WTC11 (cell line): Measurements from ENCODE around the gene TAF3.

Experiments used
- FOXK1 ChIP-seq: sonication (generic); formaldehyde crosslinking; IDR thresholded peaks from 2 replicates; pipeline ENCODE4 v1.8.0; 2022; ENCODE audit warnings: mild to moderate bottlenecking, moderate library complexity, missing genetic modification reagents
- GTF2I ChIP-seq: fragments of 250-450 bp; sonication (Bioruptor Pico); conservative IDR thresholded peaks from 2 replicates; pipeline ENCODE4 v1.4.0; 2021; ENCODE audit warnings: mild to moderate bottlenecking
- MXD4 ChIP-seq: fragments of 250-450 bp; sonication (Bioruptor Pico); IDR thresholded peaks from 2 replicates; pipeline ENCODE4 v1.8.0; 2021; ENCODE audit warnings: mild to moderate bottlenecking, moderate library complexity, borderline replicate concordance
- NR1H2 ChIP-seq: sonication (generic); formaldehyde crosslinking; IDR thresholded peaks from 2 replicates; pipeline ENCODE4 v1.9.0; 2021; ENCODE audit warnings: mild to moderate bottlenecking, moderate library complexity, missing genetic modification reagents
- SMAD3 ChIP-seq: sonication (generic); formaldehyde crosslinking; IDR thresholded peaks from 2 replicates; pipeline ENCODE4 v1.8.0; 2022; ENCODE audit warnings: missing genetic modification reagents, mild to moderate bottlenecking, borderline replicate concordance
- SMAD4 ChIP-seq: sonication (generic); formaldehyde crosslinking; IDR thresholded peaks from 2 replicates; pipeline ENCODE4 v1.8.0; 2022; ENCODE audit warnings: mild to moderate bottlenecking, missing genetic modification reagents
- TEAD4 ChIP-seq: sonication (generic); formaldehyde crosslinking; IDR thresholded peaks from 2 replicates; pipeline ENCODE4 v1.8.0; 2022; ENCODE audit warnings: mild to moderate bottlenecking, missing genetic modification reagents
- TF ChIP-seq, protein P1 (sequence below): sonication (generic); formaldehyde crosslinking; IDR thresholded peaks from 2 replicates; pipeline ENCODE4 v1.8.0; 2022; ENCODE audit warnings: mild to moderate bottlenecking, missing genetic modification reagents
- TF ChIP-seq, protein P2 (sequence below): fragments of 200-600 bp; IDR thresholded peaks from 2 replicates; pipeline ENCODE4 v1.8.0; 2022; ENCODE audit warnings: antibody characterized with exemption
- TF ChIP-seq, protein P3 (sequence below): sonication (generic); formaldehyde crosslinking; IDR thresholded peaks from 2 replicates; pipeline ENCODE4 v1.8.1; 2022; ENCODE audit warnings: missing genetic modification reagents, borderline replicate concordance
- TF ChIP-seq, protein P4 (sequence below): sonication (generic); formaldehyde crosslinking; IDR thresholded peaks from 2 replicates; pipeline ENCODE4 v1.8.1; 2023; ENCODE audit warnings: mild to moderate bottlenecking, missing genetic modification reagents, moderate library complexity
- TF ChIP-seq, protein P5 (sequence below): sonication (generic); formaldehyde crosslinking; IDR thresholded peaks from 2 replicates; pipeline ENCODE4 v1.8.0; 2023; ENCODE audit warnings: mild to moderate bottlenecking, missing genetic modification reagents

DNA sequence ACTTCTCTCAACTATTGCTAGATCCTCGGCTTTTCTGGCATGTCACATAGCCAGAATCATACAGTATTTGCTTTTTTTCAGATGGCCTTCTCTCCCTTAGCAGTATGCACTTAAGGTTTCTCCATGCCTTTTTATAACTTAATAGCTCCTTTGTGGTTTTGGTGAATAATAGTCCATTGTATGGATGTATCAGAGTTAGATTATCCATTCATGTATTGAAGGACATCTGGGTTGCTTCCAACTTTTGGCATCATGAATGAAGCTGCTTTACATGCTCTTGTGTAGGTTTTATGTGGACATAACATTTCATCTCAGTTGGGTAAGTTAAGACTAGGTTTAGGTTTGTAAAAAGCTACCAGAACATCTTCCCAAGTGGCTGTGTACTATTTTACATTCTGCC, 25.8 kb upstream of the TAF3 start:
- TF ChIP-seq, protein P1, sequence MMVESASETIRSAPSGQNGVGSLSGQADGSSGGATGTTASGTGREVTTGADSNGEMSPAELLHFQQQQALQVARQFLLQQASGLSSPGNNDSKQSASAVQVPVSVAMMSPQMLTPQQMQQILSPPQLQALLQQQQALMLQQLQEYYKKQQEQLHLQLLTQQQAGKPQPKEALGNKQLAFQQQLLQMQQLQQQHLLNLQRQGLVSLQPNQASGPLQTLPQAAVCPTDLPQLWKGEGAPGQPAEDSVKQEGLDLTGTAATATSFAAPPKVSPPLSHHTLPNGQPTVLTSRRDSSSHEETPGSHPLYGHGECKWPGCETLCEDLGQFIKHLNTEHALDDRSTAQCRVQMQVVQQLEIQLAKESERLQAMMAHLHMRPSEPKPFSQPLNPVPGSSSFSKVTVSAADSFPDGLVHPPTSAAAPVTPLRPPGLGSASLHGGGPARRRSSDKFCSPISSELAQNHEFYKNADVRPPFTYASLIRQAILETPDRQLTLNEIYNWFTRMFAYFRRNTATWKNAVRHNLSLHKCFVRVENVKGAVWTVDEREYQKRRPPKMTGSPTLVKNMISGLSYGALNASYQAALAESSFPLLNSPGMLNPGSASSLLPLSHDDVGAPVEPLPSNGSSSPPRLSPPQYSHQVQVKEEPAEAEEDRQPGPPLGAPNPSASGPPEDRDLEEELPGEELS (CRISPR knock-in tag): no peak
- TF ChIP-seq, protein P2, sequence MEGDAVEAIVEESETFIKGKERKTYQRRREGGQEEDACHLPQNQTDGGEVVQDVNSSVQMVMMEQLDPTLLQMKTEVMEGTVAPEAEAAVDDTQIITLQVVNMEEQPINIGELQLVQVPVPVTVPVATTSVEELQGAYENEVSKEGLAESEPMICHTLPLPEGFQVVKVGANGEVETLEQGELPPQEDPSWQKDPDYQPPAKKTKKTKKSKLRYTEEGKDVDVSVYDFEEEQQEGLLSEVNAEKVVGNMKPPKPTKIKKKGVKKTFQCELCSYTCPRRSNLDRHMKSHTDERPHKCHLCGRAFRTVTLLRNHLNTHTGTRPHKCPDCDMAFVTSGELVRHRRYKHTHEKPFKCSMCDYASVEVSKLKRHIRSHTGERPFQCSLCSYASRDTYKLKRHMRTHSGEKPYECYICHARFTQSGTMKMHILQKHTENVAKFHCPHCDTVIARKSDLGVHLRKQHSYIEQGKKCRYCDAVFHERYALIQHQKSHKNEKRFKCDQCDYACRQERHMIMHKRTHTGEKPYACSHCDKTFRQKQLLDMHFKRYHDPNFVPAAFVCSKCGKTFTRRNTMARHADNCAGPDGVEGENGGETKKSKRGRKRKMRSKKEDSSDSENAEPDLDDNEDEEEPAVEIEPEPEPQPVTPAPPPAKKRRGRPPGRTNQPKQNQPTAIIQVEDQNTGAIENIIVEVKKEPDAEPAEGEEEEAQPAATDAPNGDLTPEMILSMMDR: no peak
- TF ChIP-seq NR1H2 (no peak), GTF2I (no peak), SMAD3 (CRISPR knock-in tag) (no peak), TEAD4 (CRISPR knock-in tag) (no peak), MXD4 (no peak), FOXK1 (CRISPR knock-in tag) (no peak), SMAD4 (CRISPR knock-in tag) (no peak)
- TF ChIP-seq, protein P3, sequence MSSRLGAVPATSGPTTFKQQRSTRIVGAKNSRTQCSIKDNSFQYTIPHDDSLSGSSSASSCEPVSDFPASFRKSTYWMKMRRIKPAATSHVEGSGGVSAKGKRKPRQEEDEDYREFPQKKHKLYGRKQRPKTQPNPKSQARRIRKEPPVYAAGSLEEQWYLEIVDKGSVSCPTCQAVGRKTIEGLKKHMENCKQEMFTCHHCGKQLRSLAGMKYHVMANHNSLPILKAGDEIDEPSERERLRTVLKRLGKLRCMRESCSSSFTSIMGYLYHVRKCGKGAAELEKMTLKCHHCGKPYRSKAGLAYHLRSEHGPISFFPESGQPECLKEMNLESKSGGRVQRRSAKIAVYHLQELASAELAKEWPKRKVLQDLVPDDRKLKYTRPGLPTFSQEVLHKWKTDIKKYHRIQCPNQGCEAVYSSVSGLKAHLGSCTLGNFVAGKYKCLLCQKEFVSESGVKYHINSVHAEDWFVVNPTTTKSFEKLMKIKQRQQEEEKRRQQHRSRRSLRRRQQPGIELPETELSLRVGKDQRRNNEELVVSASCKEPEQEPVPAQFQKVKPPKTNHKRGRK: no peak
- TF ChIP-seq, protein P4, sequence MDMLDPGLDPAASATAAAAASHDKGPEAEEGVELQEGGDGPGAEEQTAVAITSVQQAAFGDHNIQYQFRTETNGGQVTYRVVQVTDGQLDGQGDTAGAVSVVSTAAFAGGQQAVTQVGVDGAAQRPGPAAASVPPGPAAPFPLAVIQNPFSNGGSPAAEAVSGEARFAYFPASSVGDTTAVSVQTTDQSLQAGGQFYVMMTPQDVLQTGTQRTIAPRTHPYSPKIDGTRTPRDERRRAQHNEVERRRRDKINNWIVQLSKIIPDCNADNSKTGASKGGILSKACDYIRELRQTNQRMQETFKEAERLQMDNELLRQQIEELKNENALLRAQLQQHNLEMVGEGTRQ (CRISPR knock-in tag): no peak
- TF ChIP-seq, protein P5, sequence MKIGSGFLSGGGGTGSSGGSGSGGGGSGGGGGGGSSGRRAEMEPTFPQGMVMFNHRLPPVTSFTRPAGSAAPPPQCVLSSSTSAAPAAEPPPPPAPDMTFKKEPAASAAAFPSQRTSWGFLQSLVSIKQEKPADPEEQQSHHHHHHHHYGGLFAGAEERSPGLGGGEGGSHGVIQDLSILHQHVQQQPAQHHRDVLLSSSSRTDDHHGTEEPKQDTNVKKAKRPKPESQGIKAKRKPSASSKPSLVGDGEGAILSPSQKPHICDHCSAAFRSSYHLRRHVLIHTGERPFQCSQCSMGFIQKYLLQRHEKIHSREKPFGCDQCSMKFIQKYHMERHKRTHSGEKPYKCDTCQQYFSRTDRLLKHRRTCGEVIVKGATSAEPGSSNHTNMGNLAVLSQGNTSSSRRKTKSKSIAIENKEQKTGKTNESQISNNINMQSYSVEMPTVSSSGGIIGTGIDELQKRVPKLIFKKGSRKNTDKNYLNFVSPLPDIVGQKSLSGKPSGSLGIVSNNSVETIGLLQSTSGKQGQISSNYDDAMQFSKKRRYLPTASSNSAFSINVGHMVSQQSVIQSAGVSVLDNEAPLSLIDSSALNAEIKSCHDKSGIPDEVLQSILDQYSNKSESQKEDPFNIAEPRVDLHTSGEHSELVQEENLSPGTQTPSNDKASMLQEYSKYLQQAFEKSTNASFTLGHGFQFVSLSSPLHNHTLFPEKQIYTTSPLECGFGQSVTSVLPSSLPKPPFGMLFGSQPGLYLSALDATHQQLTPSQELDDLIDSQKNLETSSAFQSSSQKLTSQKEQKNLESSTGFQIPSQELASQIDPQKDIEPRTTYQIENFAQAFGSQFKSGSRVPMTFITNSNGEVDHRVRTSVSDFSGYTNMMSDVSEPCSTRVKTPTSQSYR (CRISPR knock-in tag): no peak
